ENCODE results near the gene ATG9B. TPM values are rescaled to one million over a fixed set of nuclear protein-coding genes. Genes with fewer than 3 reads are reported as not detected.
A peak's percentile ranks its signal among the peaks of the same experiment; 100 is the strongest.
"Not testable (repeated sequence)": the region's sequence is repeated elsewhere in the genome, so short reads cannot be mapped to it uniquely, and the experiment has no call there.

The ATG9B gene
- total RNA-seq, 1 experiment from 2014 or later, result not detected

GRCh38 chr7:151038951-151039849 is 14.9 kb upstream of the ATG9B start:
- DNase-seq (ENCODE audit: low read depth in 1 of 2, low spot score in 2 of 2), result peak; percentile 96 to 97
- H3K27me3 ChIP-seq (replicated peaks), result no peaks in the 10 kb centered on the region
- no peaks in the 10 kb centered on the region for H3K9me3 ChIP-seq (replicated peaks)
- peaks cover 31% of the 10 kb centered on the region for H3K4me1 ChIP-seq (replicated peaks)
- H3K36me3 ChIP-seq, result peaks cover 34% of the 10 kb centered on the region
- H3K27ac ChIP-seq, result peak overlapping the region; percentile 68
- H3K4me3 ChIP-seq, result no peak overlapping the region

DNA sequence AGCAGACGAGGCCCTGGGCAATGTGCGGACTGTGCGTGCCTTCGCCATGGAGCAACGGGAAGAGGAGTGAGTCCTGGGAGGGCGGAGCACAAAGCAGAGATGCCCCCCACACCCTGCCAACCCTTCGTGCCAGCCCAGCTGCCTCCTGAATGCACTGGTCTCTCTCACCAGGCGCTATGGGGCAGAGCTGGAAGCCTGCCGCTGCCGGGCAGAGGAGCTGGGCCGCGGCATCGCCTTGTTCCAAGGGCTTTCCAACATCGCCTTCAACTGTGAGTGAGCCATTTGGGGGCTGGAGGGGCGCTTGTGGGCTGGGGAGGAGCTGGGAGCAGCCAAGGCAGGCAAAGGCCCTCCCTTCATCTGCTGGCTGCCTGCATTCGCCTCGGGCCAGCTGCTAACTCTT is 11.6 kb upstream of the ATG9B start:
- DNase-seq (ENCODE audit: low read depth in 1 of 2, low spot score in 2 of 2), result no peak
- no peak overlapping the region for H3K4me3 ChIP-seq
- H3K27ac ChIP-seq, result no peak overlapping the region
- peaks cover 47% of the 10 kb centered on the region for H3K36me3 ChIP-seq
- H3K4me1 ChIP-seq (replicated peaks), result peaks cover 31% of the 10 kb centered on the region
- H3K9me3 ChIP-seq (replicated peaks), result no peaks in the 10 kb centered on the region
- H3K27me3 ChIP-seq (replicated peaks), result no peaks in the 10 kb centered on the region

DNA sequence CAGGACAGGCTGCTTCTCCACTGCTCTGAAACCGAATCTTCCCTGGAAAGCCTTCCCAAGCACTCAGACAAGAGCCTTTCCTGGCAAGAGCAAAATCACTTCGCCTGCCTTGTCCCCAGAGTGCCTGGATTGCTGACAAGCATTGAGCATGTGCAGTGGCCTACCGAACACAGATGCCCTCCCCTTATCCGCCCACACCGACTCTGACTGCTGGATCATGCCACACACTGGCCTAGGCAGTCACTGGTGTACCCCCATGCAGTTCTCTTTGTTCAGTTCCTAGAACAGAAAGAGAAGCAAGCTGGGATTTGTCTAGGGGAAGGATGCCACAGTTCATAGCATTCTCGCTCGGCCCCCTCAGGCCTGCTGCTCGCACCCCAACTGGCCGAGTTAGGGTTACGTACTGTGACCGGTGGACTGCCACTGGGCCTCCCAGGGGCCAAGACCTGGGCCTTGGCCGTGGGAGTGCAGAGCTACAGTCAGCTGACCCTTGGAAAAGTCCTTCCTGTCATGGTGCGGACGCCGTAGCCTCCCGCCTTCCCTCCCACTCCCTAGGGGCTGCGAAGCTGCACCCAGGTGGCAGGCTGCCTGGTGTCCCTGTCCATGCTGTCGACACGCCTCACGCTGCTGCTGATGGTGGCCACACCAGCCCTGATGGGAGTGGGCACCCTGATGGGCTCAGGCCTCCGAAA is 10.9 kb upstream of the ATG9B start:
- DNase-seq (ENCODE audit: low read depth in 1 of 2, low spot score in 2 of 2), result no peak
- no peak overlapping the region for H3K27ac ChIP-seq
- no peaks in the 10 kb centered on the region for H3K9me3 ChIP-seq (replicated peaks)
- H3K27me3 ChIP-seq (replicated peaks), result no peaks in the 10 kb centered on the region
- peaks cover 47% of the 10 kb centered on the region for H3K36me3 ChIP-seq
- H3K4me3 ChIP-seq, result no peak overlapping the region
- peaks cover 25% of the 10 kb centered on the region for H3K4me1 ChIP-seq (replicated peaks)

- Histone ChIP-seq H3K4me3 (no peak overlapping the region), H3K36me3 (peaks cover 47% of the 10 kb centered on the region), H3K9me3 (replicated peaks) (no peaks in the 10 kb centered on the region), H3K27ac (no peak overlapping the region), H3K4me1 (replicated peaks) (peaks cover 25% of the 10 kb centered on the region), H3K27me3 (replicated peaks) (no peaks in the 10 kb centered on the region)
- no peak for DNase-seq (ENCODE audit: low read depth in 1 of 2, low spot score in 2 of 2)
These were observed 10.2 kb upstream of the ATG9B start for GRCh38 chr7:151034312-151035025.

- no peak for DNase-seq (ENCODE audit: low read depth in 1 of 2, low spot score in 2 of 2)
- no peak overlapping the region for H3K4me3 ChIP-seq
- H3K27ac ChIP-seq, result no peak overlapping the region
- peaks cover 47% of the 10 kb centered on the region for H3K36me3 ChIP-seq
- no peaks in the 10 kb centered on the region for H3K27me3 ChIP-seq (replicated peaks)
- no peaks in the 10 kb centered on the region for H3K9me3 ChIP-seq (replicated peaks)
- H3K4me1 ChIP-seq (replicated peaks), result peaks cover 25% of the 10 kb centered on the region
These were observed 9.6 kb upstream of the ATG9B start for GRCh38 chr7:151033864-151034249.

DNA sequence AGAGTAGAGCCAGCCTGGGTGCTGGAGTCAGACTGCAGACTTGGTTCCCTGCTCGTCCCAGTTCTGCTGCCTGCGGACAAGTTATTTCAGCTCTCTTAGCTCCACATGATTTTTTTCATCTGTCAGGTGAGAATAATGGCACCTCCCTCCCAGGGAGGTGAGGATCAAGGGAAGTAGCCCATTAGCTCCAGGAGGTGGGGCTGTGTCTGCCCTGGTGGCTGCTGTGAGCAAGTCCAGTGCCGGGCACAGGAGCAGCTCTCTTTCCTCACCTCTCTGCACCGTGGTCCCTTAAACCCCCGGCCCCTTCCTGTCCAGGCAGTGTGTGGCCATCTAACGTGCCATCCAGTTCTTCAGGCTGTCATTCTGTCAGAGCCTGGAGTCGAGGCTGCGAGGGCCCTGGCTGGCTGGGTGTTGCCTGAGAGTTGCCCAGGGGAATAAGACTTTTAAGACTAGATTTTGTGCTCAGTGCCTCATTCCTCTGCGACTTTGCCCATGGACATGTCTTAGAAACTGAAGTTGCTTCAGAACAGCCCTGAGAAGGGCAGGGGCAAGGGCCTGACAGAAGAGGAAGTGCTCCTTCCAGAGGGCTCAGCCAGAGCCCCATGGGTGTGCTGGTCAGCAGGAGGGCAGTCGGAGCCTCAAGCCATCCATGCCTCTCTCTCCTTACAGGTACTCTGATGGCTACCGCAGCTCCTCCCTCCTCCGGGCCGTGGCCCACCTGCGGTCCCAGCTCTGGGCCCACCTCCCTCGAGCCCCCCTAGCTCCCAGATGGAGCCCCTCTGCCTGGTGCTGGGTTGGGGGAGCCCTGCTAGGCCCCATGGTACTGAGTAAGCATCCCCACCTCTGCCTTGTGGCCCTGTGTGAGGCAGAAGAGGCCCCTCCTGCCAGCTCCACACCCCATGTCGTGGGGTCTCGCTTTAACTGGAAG is 8.9 kb upstream of the ATG9B start:
- H3K36me3 ChIP-seq, result peaks cover 47% of the 10 kb centered on the region
- H3K4me1 ChIP-seq (replicated peaks), result peaks cover 20% of the 10 kb centered on the region
- no peak overlapping the region for H3K27ac ChIP-seq
- no peak for DNase-seq (ENCODE audit: low read depth in 1 of 2, low spot score in 2 of 2)
- no peaks in the 10 kb centered on the region for H3K27me3 ChIP-seq (replicated peaks)
- H3K4me3 ChIP-seq, result no peak overlapping the region
- no peaks in the 10 kb centered on the region for H3K9me3 ChIP-seq (replicated peaks)

DNA sequence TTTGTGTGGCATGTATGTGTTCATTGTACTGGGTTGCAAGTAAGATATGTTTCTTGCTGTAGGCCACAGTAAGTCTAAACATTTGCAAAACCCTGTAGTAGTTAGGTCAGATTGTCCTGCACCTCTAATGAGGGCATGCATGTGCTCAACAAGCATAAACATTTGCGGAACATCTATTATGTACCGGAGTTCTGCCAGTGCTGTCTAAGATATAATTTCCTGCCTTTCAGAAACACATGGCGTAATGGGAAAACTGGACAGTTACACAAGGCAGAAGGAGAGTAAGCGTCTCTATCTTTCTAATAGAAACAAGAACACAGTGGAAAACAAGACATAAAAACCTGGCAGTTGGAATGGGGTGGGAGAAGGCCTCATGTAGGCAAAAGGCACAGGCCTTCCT is 6.7 kb upstream of the ATG9B start:
- Histone ChIP-seq H3K9me3 (replicated peaks) (no peaks in the 10 kb centered on the region), H3K27me3 (replicated peaks) (no peaks in the 10 kb centered on the region), H3K27ac (no peak overlapping the region), H3K36me3 (peaks cover 35% of the 10 kb centered on the region), H3K4me1 (replicated peaks) (peaks cover 19% of the 10 kb centered on the region), H3K4me3 (no peak overlapping the region)
- no peak for DNase-seq (ENCODE audit: low read depth in 1 of 2, low spot score in 2 of 2)

DNA sequence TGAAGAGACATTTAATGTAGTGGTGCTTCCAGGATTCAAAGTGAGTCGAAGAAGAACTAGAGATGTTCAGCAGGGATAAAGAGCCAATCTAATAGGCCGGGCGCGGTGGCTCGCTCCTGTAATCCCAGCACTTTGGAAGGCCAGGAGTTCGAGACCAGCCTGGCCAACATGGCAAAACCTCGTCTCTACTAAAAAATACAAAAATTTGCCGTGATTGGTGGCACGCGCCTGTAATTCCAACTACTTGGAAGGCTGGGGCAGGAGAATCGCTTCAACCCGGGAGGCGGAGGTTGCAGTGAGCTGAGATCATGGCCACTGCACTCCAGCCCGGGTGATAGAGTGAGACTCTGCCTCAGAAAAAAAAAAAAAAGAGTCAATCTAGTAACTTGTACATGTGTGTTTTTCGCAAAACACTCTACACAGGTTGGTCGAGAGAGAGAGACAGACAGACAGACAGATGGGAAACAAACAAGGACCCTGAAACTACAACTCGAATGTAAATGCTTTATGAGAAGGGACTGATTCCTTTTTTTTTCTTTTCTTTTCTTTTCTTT is 4.7 kb upstream of the ATG9B start:
- H3K4me1 ChIP-seq (replicated peaks), result peaks cover 19% of the 10 kb centered on the region
- DNase-seq (ENCODE audit: low read depth in 1 of 2, low spot score in 2 of 2), result peak in 1 of 2 experiments; percentile 31

DNA sequence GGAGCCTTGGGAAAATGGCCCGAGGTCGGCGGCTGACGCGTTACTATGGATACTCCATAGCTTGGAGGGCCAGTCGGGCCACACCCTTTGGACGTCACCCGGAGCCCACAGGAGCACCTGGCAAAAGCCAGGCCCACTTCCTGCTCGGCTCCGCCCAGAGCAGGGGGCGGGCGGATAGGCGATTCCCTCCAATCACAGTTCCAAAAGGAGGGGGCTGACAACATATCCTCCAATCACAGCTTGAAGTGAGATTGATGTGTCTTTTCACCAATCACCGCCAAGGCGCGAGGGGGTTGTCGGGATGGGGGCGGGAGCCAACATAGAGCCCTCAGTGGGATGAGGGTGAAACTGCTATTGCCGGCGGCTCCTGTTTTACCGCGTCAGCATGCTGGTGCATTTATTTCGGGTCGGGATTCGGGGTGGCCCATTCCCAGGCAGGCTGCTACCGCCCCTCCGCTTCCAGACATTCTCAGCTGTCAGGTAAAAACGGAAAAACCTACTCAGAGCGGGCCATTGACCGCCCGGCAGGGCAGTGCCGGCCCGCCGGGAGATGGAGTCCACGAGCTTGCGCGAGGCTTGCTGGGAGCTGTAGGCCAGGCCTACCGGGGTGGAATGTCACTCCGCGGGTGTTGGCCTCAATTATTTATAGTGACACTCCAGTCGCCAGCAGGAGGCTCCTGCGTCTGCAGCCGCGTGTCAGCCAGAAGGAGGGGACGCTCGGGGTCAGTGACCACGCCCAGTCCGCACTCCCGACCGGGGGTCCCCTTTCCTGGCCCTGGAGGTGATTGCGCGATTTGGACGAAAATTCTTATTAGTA is 4.0 kb upstream of the ATG9B start, which contains the start of gene ABCB8:
Gene ABCB8, plus strand, starts transcription at position 320 of the 817 bp plus-strand sequence. Its CDS starts 66 bp downstream, at position 386.
- H3K4me1 ChIP-seq (replicated peaks), result peaks cover 19% of the 10 kb centered on the region

More for the DNA sequence above, 4.7 kb upstream of the ATG9B start:
- Histone ChIP-seq H3K36me3 (peaks cover 16% of the 10 kb centered on the region; the same call in 1 of the 2 replicates), H3K27me3 (replicated peaks) (no peaks in the 10 kb centered on the region), H3K27ac (peak overlapping the region; percentile 36), H3K4me3 (peak overlapping the region; percentile 72), H3K9me3 (replicated peaks) (no peaks in the 10 kb centered on the region)

GRCh38 chr7:151027728-151028130 is 3.4 kb upstream of the ATG9B start:
- H3K27ac ChIP-seq, result peak overlapping the region; percentile 69
- peak overlapping the region; percentile 72 for H3K4me3 ChIP-seq
- H3K9me3 ChIP-seq (replicated peaks); DNase-seq (ENCODE audit: low read depth in 1 of 2, low spot score in 2 of 2); H3K27me3 ChIP-seq (replicated peaks); H3K36me3 ChIP-seq: not testable (repeated sequence)
- H3K4me1 ChIP-seq (replicated peaks), result peaks cover 19% of the 10 kb centered on the region

More for the DNA sequence above, 4.0 kb upstream of the ATG9B start, which contains the start of gene ABCB8:
- Histone ChIP-seq H3K9me3 (replicated peaks) (no peaks in the 10 kb centered on the region), H3K36me3 (peaks cover 9% of the 10 kb centered on the region; the same call in 1 of the 2 replicates), H3K4me3 (peak within 1 kb of the TSS; percentile 72), H3K27ac (peak within 1 kb of the TSS; percentile 69), H3K27me3 (replicated peaks) (peaks cover 3% of the 10 kb centered on the region; the same call in 1 of the 2 replicates)
- DNase-seq (ENCODE audit: low read depth in 1 of 2, low spot score in 2 of 2), result peak; percentile 99 to 100

DNA sequence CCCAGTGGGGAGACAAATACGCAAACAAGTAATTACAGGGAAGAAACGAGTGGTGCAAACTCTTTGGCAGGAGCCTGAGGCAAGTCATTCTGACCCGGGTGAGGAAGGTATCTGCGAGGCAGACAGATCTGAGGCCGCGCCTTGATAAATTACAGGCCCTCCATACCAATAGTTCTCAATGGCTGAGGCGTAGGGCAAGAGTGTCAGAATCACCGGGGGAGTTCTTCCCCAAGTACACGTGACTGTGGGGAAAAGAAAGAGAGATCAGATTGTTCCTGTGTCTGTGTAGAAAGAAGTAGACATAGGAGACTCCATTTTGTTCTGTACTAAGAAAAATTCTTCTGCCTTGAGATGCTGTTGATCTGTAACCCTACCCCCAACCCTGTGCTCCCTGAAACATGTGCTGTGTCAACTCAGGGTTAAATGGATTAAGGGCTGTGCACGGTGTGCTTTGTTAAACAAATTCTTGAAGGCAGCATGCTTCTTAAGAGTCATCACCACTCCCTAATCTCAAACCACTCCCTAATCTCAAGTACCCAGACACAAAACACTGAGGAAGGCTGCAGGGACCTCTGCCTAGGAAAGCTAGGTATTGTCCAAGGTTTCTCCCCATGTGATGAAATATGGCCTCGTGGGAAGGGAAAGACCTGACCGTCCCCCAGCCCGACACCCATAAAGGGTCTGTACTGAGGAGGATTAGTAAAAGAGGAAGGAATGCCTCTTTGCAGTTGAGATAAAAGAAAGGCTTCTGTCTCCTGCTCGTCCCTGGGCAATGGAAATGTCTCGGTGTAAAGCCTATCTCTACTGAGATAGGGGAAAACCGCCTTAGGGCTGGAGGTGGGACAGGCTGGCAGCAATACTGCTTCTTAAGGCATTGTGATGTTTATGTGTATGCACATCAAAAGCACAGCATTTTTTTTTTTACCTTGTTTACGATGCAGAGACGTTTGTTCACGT is 2.8 kb upstream of the ATG9B start:
- peaks cover 19% of the 10 kb centered on the region for H3K4me1 ChIP-seq (replicated peaks)
- not testable (repeated sequence) for H3K36me3 ChIP-seq; H3K27ac ChIP-seq; H3K4me3 ChIP-seq; DNase-seq (ENCODE audit: low read depth in 1 of 2, low spot score in 2 of 2); H3K9me3 ChIP-seq (replicated peaks); H3K27me3 ChIP-seq (replicated peaks)

All from SJSA1 (cell line).